Measurements from ENCODE around the gene TRAF2.

TRAF2 gene

GRCh38 chr9:136962163-136962562, 75.8 kb downstream of the TRAF2 start:
- DNase-seq (ENCODE audit: low read depth): no peak

- no peak for DNase-seq (ENCODE audit: low read depth)
Observed at GRCh38 chr9:136962701-136963248, 76.5 kb downstream of the TRAF2 start.

GRCh38 chr9:136963341-136963740, 77.0 kb downstream of the TRAF2 start:
- no peak for DNase-seq (ENCODE audit: low read depth)

GRCh38 chr9:136963751-136964150, 77.4 kb downstream of the TRAF2 start:
- no peak for DNase-seq (ENCODE audit: low read depth)

GRCh38 chr9:136964171-136964689, 77.9 kb downstream of the TRAF2 start:
- no peak for DNase-seq (ENCODE audit: low read depth)

- DNase-seq (ENCODE audit: low read depth): no peak
Observed at GRCh38 chr9:136964833-136965422, 78.6 kb downstream of the TRAF2 start.

- no peak for DNase-seq (ENCODE audit: low read depth)
Observed at GRCh38 chr9:136965771-136966484, 79.6 kb downstream of the TRAF2 start.

- no peak for DNase-seq (ENCODE audit: low read depth)
Observed at GRCh38 chr9:136968333-136969127, 82.2 kb downstream of the TRAF2 start.

- DNase-seq (ENCODE audit: low read depth): no peak
Observed at GRCh38 chr9:136969150-136969549, 82.8 kb downstream of the TRAF2 start.

GRCh38 chr9:136969774-136970173, 83.5 kb downstream of the TRAF2 start:
- no peak for DNase-seq (ENCODE audit: low read depth)

GRCh38 chr9:136970361-136970760, 84.0 kb downstream of the TRAF2 start:
- no peak for DNase-seq (ENCODE audit: low read depth)

GRCh38 chr9:136971746-136972145, 85.4 kb downstream of the TRAF2 start:
- DNase-seq (ENCODE audit: low read depth): no peak

GRCh38 chr9:136972335-136972734, 86.0 kb downstream of the TRAF2 start:
- DNase-seq (ENCODE audit: low read depth): no peak

- DNase-seq (ENCODE audit: low read depth): no peak
Observed at GRCh38 chr9:136972743-136973142, 86.4 kb downstream of the TRAF2 start.

GRCh38 chr9:136973618-136974617, 87.6 kb downstream of the TRAF2 start:
- DNase-seq (ENCODE audit: low read depth): no peak

- no peak for DNase-seq (ENCODE audit: low read depth)
Observed at GRCh38 chr9:136974817-136975535, 88.7 kb downstream of the TRAF2 start.

GRCh38 chr9:136975644-136976043, 89.3 kb downstream of the TRAF2 start:
- no peak for DNase-seq (ENCODE audit: low read depth)

Measured in GM04503 (cell line).